GM12878 (cell line): ENCODE measurements around the gene C19orf47. TPM values are rescaled to one million over a fixed set of nuclear protein-coding genes. Genes with fewer than 3 reads are reported as not detected.

ENCODE experiments used
- ATAC-seq: fragments of 200-7000 bp; cut with Tn5 transposase; 3 replicates; pipeline ENCODE4 v1.9.1; 2020; ENCODE audit warnings: mild to moderate bottlenecking, moderate library complexity
- BruUV-seq: library from RNA; stranded (reverse); fragments of 400-500 nt; replicated peaks from 2 replicates; lab custom pipeline; 2021; lab: Mats Ljungman, UMichigan
- CTCF ChIA-PET: fragments of 300-600 bp; sonication (Branson Sonifier 250); formaldehyde crosslinking; extraction: SDS; loops from one replicate; lab custom pipeline; 2021; ENCODE audit warnings: inconsistent platforms; lab: Yijun Ruan, JAX
- POLR2A ChIA-PET: fragments of 350-600 bp; formaldehyde crosslinking; extraction: SDS; loops from one replicate; lab custom pipeline; 2021; ENCODE audit warnings: inconsistent platforms; lab: Charles Lee
- RAD21 ChIA-PET: fragments of 300-600 bp; sonication (Branson Sonifier 250); formaldehyde crosslinking; loops from one replicate; lab custom pipeline; 2023; ENCODE audit warnings: antibody characterized with exemption; ENCODE audit not compliant: unreplicated experiment; lab: Charles Lee
- SMC1A ChIA-PET: fragments of 300-600 bp; sonication (Branson Sonifier 250); formaldehyde crosslinking; loops from one replicate; lab custom pipeline; 2023; ENCODE audit not compliant: unreplicated experiment, uncharacterized antibody; lab: Charles Lee
- DNase-seq: peaks from one replicate; pipeline ENCODE4 v3.0.0-alpha.2; 2011; ENCODE audit warnings: low read depth, low spot score
- FAIRE-seq: peaks from 3 replicates; lab custom pipeline; 2011; peaks lifted over from hg19 to GRCh38; lab: Jason Lieb, UNC
- H2AFZ ChIP-seq: 2 replicates; pipeline ENCODE4 v1.6.0; 2011; ENCODE audit warnings: low read depth, low read length, control low read depth; ENCODE audit not compliant: control insufficient read depth
- H3K27ac ChIP-seq: 2 replicates; pipeline ENCODE4 v1.5.1; 2011; ENCODE audit warnings: control low read depth; ENCODE audit not compliant: control insufficient read depth, insufficient read depth
- H3K27me3 ChIP-seq, 2 experiments: replicated peaks in 1 of 2; 2 replicates each; pipeline versions ENCODE4 v1.6.0 to v1.6.1; 2011; ENCODE audit warnings: low read length in 1 of 2; ENCODE audit not compliant: control insufficient read depth in 2 of 2, insufficient read depth in 2 of 2
- H3K36me3 ChIP-seq, 2 experiments: 2 replicates each; pipeline ENCODE4 v1.5.1; 2011; ENCODE audit warnings: low read length in 1 of 2; ENCODE audit not compliant: control insufficient read depth in 2 of 2, insufficient read depth in 2 of 2
- H3K4me1 ChIP-seq: 2 replicates; pipeline ENCODE4 v1.6.1; 2011; ENCODE audit warnings: mild to moderate bottlenecking, low read length, moderate library complexity, mixed read lengths; ENCODE audit not compliant: control insufficient read depth, insufficient read depth
- H3K4me2 ChIP-seq: 2 replicates; pipeline ENCODE4 v1.6.0; 2011; ENCODE audit warnings: control low read depth; ENCODE audit not compliant: control insufficient read depth, insufficient read depth
- H3K4me3 ChIP-seq: fragments of 200-600 bp; sonication (generic); 2 replicates; pipeline ENCODE4 v1.5.1; 2016
- H3K79me2 ChIP-seq: 2 replicates; pipeline ENCODE4 v1.6.0; 2011; ENCODE audit warnings: low read length; ENCODE audit not compliant: control insufficient read depth, insufficient read depth
- H3K9ac ChIP-seq: 2 replicates; pipeline ENCODE4 v1.8.0; 2011; ENCODE audit warnings: low read length, control low read depth, mixed read lengths; ENCODE audit not compliant: control insufficient read depth, insufficient read depth
- H3K9me3 ChIP-seq: replicated peaks from 3 replicates; pipeline ENCODE4 v1.5.1; 2011; ENCODE audit warnings: mild to moderate bottlenecking, low read length; ENCODE audit not compliant: control insufficient read depth, insufficient read depth
- H4K20me1 ChIP-seq: 2 replicates; pipeline ENCODE4 v1.6.0; 2011; ENCODE audit not compliant: control insufficient read depth, insufficient read depth
- BCL3 ChIP-seq: IDR thresholded peaks from 2 replicates; pipeline ENCODE4 v1.6.1; 2011; ENCODE audit warnings: borderline replicate concordance, low read depth, mild to moderate bottlenecking, moderate library complexity, low read length; ENCODE audit not compliant: insufficient read depth, poor library complexity, severe bottlenecking
- CBFB ChIP-seq: IDR thresholded peaks from 2 replicates; pipeline ENCODE4 v1.6.1; 2016; ENCODE audit warnings: antibody characterized with exemption, low read depth
- CREM ChIP-seq: IDR thresholded peaks from 2 replicates; pipeline ENCODE4 v1.6.1; 2014; ENCODE audit warnings: antibody characterized with exemption, low read depth
- MTA2 ChIP-seq: fragments of 450-650 bp; IDR thresholded peaks from 2 replicates; pipeline ENCODE4 v1.6.1; 2016; ENCODE audit warnings: low read depth, mild to moderate bottlenecking, moderate library complexity
- MTA3 ChIP-seq: IDR thresholded peaks from 2 replicates; pipeline ENCODE4 v1.6.1; 2012; ENCODE audit warnings: low read length, inconsistent platforms, borderline replicate concordance
- MYB ChIP-seq: fragments of 150-350 bp; IDR thresholded peaks from 2 replicates; pipeline ENCODE4 v1.6.1; 2014; ENCODE audit warnings: mild to moderate bottlenecking, low read depth, low read length, borderline replicate concordance
- NFYA ChIP-seq: IDR thresholded peaks from 2 replicates; pipeline ENCODE4 v1.6.1; 2011; ENCODE audit warnings: low read depth, mild to moderate bottlenecking, low read length, improper control_type of control experiment, borderline replicate concordance
- NR2F1 ChIP-seq: fragments of 450-650 bp; conservative IDR thresholded peaks from 2 replicates; pipeline ENCODE4 v1.6.1; 2017; ENCODE audit warnings: mild to moderate bottlenecking
- POLR2A ChIP-seq: IDR thresholded peaks from 2 replicates; pipeline ENCODE4 v1.6.1; 2011; ENCODE audit warnings: low read depth, mild to moderate bottlenecking, low read length
- SIN3A ChIP-seq: IDR thresholded peaks from 2 replicates; pipeline ENCODE4 v1.6.1; 2012; ENCODE audit warnings: low read depth, low read length, improper control_type of control experiment
- SREBF1 ChIP-seq: IDR thresholded peaks from 2 replicates; pipeline ENCODE4 v1.6.1; 2012; ENCODE audit warnings: mild to moderate bottlenecking, low read length
- TBL1XR1 ChIP-seq: IDR thresholded peaks from 2 replicates; pipeline ENCODE4 v1.6.1; 2012; ENCODE audit warnings: low read depth, low read length, improper control_type of control experiment
- YBX1 ChIP-seq: fragments of 450-650 bp; IDR thresholded peaks from 2 replicates; pipeline ENCODE4 v1.6.1; 2016; ENCODE audit warnings: antibody characterized with exemption
- ZBED1 ChIP-seq: IDR thresholded peaks from 2 replicates; pipeline ENCODE4 v1.6.1; 2016; ENCODE audit warnings: borderline replicate concordance
- ZNF622 ChIP-seq: fragments of 450-650 bp; IDR thresholded peaks from 2 replicates; pipeline ENCODE4 v1.6.1; 2017; ENCODE audit warnings: mild to moderate bottlenecking, inconsistent platforms
- WGBS: methylation state at CpG from one replicate; pipeline ENCODE4 v1.1.6; 2016; ENCODE audit warnings: low lambda C conversion rate; ENCODE audit not compliant: insufficient replicate concordance, insufficient coverage; ENCODE audit errors: missing lambda C conversion rate; 5-methylcytosine and 5-hydroxymethylcytosine counted together
- in situ Hi-C: fragments of 300-500 bp; cut with MboI; formaldehyde crosslinking; loops from 9 replicates; pipeline ENCODE4 v1.14.3; 2018; ENCODE audit warnings: mixed read lengths
- intact Hi-C: fragments of 100-400 bp; cut with micrococcal nuclease; formaldehyde crosslinking; loops from one replicate; pipeline ENCODE4 v1.14.2; 2022; ENCODE audit not compliant: unreplicated experiment
- polyA plus RNA-seq, 11 experiments: library from polyadenylated mRNA; depleted of rRNA in 4 of 11; unstranded in 6 of 11; stranded (reverse) in 5 of 11; fragments of >200 nt; fragmentation: Nextera tagmentation in 4 of 11; fragmentation: Illumina TruSeq in 1 of 11; extraction: Ambion mirVana in 4 of 11; extraction: Trizol in 1 of 11; gene quantifications; 1 replicate in 1 of 11; 2 replicates in 10 of 11; pipeline versions ENCODE4 v1.2.1 to v1.2.3, GENCODE V29; 2011 to 2016; ENCODE audit warnings: inconsistent platforms in 2 of 11, missing spikeins in 2 of 11, low read depth in 1 of 11
- total RNA-seq, 4 experiments: library from RNA; depleted of rRNA in 3 of 4; stranded (reverse); fragments of >200 nt in 3 of 4; fragmentation: Illumina TruSeq in 1 of 4; extraction: Trizol in 1 of 4; gene quantifications; 2 replicates each; pipeline versions ENCODE4 v1.2.1 to v1.2.3, GENCODE V29; 2013 to 2021

Gene C19orf47
- total and polyA plus RNA-seq, 10 of the 15 experiments (the other 5 are each of a cell fraction or from before 2014, with no cell fraction given) = 0.11 to 29.1 (median 20.2) TPM

- Histone ChIP-seq H3K4me3 (no peak overlapping the region), H3K27me3 (no peaks in the 10 kb centered on the region), H3K79me2 (no peaks in the 10 kb centered on the region), H3K4me2 (no peak overlapping the region), H2AFZ (no peak overlapping the region), H3K4me1 (no peaks in the 10 kb centered on the region), H3K36me3 (peaks cover 26 to 34% of the 10 kb centered on the region in 2 experiments; a peak in 3 of 4 replicates), H3K9me3 (no peaks in the 10 kb centered on the region), H3K9ac (no peak overlapping the region), H3K27ac (no peak overlapping the region), H4K20me1 (no peaks in the 10 kb centered on the region)
- ChIA-PET POLR2A (no interaction called here), RAD21 (no interaction called here), SMC1A (no interaction called here), CTCF (interaction anchor here (0.8 kb wide), 1 partner anchor 8 kb away, joined by 3 read pairs; no protein-coding TSS in a partner anchor)
- DNase-seq (no peak), FAIRE-seq (no peak), ATAC-seq (no peak)
- in situ Hi-C loops = no loop called here
- BruUV-seq = no TSS peak
- 96% methylated on average over 7 of the region's 13 CpGs for WGBS
- TF ChIP-seq BCL3 = peak; percentile 41
- no peak for TF ChIP-seq CBFB
- no peak for TF ChIP-seq ZBED1
- no peak for TF ChIP-seq CREM
- intact Hi-C loops = no loop called here
Observed at GRCh38 chr19:40323705-40324104, 24.5 kb downstream of the C19orf47 start.

DNA sequence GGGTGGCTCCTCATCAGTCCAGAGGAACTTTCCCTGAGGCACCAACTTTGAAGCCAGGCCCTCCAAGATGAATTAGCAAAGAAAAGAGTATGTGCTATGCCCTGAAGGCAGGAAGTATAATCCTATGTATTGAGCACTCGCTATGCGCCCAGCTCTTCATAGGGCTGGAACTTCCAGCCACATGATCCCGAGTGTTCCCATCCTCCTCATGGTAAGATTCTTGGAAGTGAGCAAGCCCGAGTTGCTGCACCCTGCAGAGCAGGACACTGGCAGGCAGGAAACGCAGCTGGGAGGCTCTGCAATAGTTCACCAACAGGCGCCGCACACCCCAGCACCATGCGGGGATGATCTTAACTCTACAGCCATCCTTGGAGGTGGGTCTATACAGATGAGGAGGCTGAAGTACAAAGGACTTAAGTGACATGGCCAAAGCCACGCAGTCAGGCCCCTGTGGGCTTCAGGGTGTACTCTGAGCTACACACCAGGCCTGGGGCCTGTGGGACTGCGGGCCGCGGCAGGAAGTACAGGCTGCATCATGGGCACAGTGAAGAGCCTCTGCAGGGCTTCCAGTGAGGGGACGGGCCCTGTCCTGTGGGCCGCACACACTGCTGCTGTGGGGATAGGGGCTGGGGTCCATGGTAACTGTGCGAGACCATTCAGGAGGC, 25.1 kb downstream of the C19orf47 start:
- H3K9ac ChIP-seq = no peak overlapping the region
- H4K20me1 ChIP-seq = no peaks in the 10 kb centered on the region
- H3K4me1 ChIP-seq = no peaks in the 10 kb centered on the region
- peaks cover 23 to 29% of the 10 kb centered on the region in 2 experiments; a peak in 3 of 4 replicates for H3K36me3 ChIP-seq
- no peak for FAIRE-seq
- no peak overlapping the region for H3K4me3 ChIP-seq
- ATAC-seq = no peak
- no peak overlapping the region for H3K4me2 ChIP-seq
- BruUV-seq = no TSS peak
- no peak overlapping the region for H2AFZ ChIP-seq
- H3K9me3 ChIP-seq = no peaks in the 10 kb centered on the region
- SMC1A ChIA-PET = no interaction called here
- in situ Hi-C loops = no loop called here
- DNase-seq = no peak
- intact Hi-C loops = no loop called here
- POLR2A ChIA-PET = no interaction called here
- RAD21 ChIA-PET = no interaction called here
- CTCF ChIA-PET = interaction anchor here (0.8 kb wide), 1 partner anchor 9 kb away, joined by 3 read pairs; no protein-coding TSS in a partner anchor
- WGBS = 89% methylated on average over 15 of the region's 15 CpGs
- no peaks in the 10 kb centered on the region for H3K79me2 ChIP-seq
- H3K27ac ChIP-seq = no peak overlapping the region
- no peaks in the 10 kb centered on the region for H3K27me3 ChIP-seq
- no peak for TF ChIP-seq MTA3
- TF ChIP-seq ZNF622 = no peak
- TF ChIP-seq POLR2A = no peak
- no peak for TF ChIP-seq TBL1XR1
- TF ChIP-seq SREBF1 = no peak
- no peak for TF ChIP-seq NFYA
- no peak for TF ChIP-seq SIN3A
- TF ChIP-seq MTA2 = no peak
- TF ChIP-seq NR2F1 = no peak
- TF ChIP-seq MYB = no peak
- TF ChIP-seq YBX1 = no peak
